DMS53 treated with DMSO at 0.1 percent for 48 hours (cell line): ENCODE results near the gene APOBEC4.

Experiments
- DNase-seq: peaks from one replicate; lab custom pipeline; 2025; ENCODE audit not compliant: unreplicated experiment; lab: John Stamatoyannopoulos, UW

APOBEC4 gene

GRCh38 chr1:183675381-183675780, 22.3 kb upstream of the APOBEC4 start:
- no peak for DNase-seq

DNA sequence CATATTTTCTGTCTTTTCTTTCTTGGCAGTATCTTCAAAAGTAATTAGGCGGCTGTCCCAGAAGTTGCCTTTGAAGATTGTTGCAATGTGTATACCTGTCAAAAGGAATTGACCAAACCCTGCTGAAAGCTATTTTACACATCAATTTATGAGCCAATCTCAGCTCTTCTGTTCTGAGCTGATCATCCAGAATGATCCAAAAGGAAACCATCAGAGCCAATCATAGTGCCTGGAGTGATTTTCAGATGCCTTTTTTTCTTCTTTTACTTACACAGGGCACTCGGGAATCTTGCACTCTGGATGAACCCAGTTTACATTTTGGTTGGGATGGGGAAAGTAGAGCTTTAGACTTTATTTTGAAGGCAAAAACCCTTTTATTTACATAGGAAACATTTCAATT, 21.8 kb upstream of the APOBEC4 start:
- DNase-seq = no peak

GRCh38 chr1:183674339-183674738, 21.2 kb upstream of the APOBEC4 start:
- DNase-seq = no peak

GRCh38 chr1:183673605-183674323, 20.6 kb upstream of the APOBEC4 start:
- DNase-seq = no peak

DNA sequence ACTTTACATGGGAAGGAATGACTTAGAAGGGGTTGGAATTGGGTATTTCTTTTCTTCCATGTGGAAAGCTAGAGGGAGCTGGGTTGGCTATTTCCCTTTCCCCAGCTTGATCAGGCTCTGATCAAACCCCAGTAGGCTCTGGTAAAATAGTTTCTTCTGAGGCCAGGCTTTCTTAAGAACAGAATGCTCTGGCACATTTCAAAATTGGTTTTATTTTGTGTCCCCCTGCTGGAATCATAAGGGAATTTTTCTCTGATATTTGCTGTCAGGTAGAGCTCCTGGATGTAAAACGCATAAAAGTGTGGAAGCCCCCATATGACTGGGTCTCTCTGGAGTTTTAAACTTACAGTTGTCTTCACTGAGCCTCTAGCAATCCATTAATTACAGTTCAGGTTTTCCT, 17.1 kb upstream of the APOBEC4 start:
- DNase-seq = no peak

- DNase-seq = no peak
Measured at GRCh38 chr1:183656355-183656754, 3.2 kb upstream of the APOBEC4 start.

- peak; percentile 77 for DNase-seq
Measured at GRCh38 chr1:183655562-183656075, 2.5 kb upstream of the APOBEC4 start.

DNA sequence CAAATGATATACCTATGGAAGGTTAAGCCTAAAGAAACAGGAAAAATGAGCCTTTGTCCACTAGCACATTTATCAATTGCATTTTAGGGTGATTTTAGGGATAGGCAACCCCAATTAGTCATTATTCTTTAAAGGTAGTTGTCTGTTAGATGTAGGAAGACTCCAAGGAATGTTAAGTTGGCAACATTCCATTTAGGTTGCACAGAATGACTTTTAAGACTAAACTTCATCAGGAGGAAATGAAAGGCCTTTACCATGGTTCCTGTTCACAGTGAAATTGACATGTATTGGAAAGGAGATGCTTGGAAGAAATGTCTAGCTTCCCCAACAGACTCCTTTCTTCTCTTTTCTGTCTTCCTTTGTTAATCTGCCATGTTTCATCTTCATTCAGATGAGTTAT, 1.6 kb upstream of the APOBEC4 start:
- DNase-seq = no peak

DNA sequence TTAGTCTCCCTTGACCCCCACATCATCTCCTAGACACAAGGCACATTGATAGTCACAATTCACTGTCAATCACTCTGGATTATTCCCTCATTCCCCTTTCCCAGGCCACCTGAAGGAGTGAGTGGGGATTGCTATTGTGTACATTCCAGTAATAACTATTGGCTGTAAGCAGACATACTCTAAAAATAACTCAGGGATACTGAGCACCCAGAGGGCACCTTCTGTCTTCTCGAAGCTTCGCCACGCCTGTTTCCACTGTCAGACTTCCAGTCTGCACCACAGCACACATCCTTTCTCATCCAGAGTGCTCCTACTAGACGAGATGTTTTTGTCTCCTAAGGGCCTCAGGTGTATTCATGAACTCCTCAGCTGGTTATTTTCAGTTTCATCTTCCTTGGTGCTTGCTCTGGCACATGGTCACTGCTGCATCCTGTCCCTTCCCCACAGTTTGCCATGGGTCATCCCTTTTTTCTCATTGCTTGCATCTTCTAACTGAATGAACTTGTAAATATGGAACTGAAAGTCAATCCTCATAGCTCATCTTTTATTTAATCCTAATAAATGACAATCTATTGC, 848 bp upstream of the APOBEC4 start:
- DNase-seq = no peak

DNA sequence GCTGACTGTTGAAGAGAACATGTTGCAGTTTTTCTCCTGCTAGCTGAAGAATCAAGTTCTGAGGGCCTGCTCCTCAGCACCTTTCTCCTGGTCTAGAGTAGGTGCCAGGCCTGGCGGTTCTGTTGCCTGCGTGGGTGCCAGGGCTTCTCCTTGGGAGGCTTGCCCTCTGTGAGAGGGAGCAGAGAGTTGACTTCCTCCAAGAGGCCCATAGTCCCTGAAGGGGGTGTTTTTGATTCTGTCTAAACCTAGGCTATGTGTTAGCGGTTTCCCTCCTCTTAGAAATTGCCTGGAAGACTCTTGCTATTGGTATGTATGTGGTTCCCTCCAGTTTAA, 312 bp upstream of the APOBEC4 start:
- no peak for DNase-seq

DNA sequence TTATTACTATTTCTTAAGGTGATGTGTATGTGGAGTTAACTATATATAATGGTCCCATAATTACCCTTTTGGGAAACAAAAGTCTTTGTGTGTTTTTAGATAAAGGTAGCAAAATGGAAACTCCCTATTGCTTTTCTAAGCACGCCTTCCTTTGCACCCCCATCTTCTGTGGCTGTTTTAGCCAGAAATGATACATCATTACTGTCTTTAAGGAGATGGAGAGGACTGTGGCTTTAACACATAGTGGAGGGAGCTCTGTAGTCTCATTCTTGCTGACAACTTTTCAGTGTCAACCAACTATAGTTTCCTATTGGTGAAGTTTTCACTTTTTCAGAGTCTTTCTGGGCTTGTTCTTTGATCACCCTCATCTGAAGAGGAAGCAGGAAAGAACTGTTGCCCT, 1.0 kb downstream of the APOBEC4 start:
- no peak for DNase-seq

- DNase-seq = no peak
Measured at GRCh38 chr1:183651612-183652011, 1.5 kb downstream of the APOBEC4 start.

- no peak for DNase-seq
Measured at GRCh38 chr1:183648042-183648441, 5.1 kb downstream of the APOBEC4 start.

DNA sequence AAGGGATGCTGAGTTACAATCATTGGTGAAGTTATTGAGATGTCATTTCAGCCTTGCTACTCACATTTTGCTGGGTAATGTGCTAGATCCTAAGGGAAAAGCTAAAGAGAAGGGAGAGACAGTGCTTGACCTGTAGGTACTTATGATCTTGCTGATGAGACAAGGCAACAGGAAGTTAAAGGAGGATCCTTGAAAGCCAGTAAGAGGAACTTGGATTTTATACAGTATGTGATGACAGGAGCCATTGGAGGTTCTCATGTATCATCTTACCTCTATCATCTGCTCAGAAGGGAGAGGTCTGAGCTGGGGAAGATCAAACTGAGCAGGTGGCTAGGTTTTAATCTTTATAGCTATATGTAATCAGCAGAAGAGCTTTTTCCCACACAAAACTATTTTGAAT, 6.3 kb downstream of the APOBEC4 start:
- DNase-seq = no peak

GRCh38 chr1:183645531-183645930, 7.6 kb downstream of the APOBEC4 start:
- DNase-seq = no peak

DNA sequence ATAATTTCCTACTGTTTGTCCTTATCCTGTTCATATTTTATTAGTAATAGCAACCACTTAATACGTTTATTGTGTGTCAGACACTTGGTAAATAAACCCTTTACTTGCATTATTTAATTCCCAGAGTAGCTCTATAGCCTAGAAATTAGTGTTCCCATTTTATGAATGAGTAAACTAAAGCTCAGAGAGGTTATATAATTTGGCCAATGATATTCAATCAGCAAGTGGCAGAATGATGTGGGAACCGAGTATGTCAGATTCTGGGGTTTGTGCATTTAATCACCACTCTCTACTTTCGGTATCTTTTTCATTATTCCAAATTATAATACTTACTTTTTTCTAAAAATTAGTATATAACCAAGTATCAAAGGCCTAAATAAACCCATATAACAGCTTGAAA, 10.9 kb downstream of the APOBEC4 start:
- DNase-seq = no peak

- no peak for DNase-seq
Measured at GRCh38 chr1:183640193-183640592, 12.9 kb downstream of the APOBEC4 start.

- DNase-seq = no peak
Measured at GRCh38 chr1:183638649-183639387, 14.3 kb downstream of the APOBEC4 start.

GRCh38 chr1:183636783-183637182, 16.3 kb downstream of the APOBEC4 start:
- peak; percentile 40 for DNase-seq

- DNase-seq = no peak
Measured at GRCh38 chr1:183636334-183636682, 16.8 kb downstream of the APOBEC4 start.

- peak; percentile 92 for DNase-seq
Measured at GRCh38 chr1:183635606-183636333, 17.3 kb downstream of the APOBEC4 start, which contains the start of gene ARPC5. TSS of gene ARPC5 (minus strand) at chr1:183635783. CDS start at chr1:183635659, 124 bp downstream.
